GM18861 (cell line): ENCODE measurements around the gene BIN1.
"Not testable (repeated sequence)": the region's sequence is repeated elsewhere in the genome, so short reads cannot be mapped to it uniquely, and the experiment has no call there.

Experiments
- ATAC-seq: cut with Tn5 transposase; IDR thresholded peaks from one replicate; pipeline ENCODE4 v1.9.1; 2021; ENCODE audit not compliant: unreplicated experiment

BIN1 gene

DNA sequence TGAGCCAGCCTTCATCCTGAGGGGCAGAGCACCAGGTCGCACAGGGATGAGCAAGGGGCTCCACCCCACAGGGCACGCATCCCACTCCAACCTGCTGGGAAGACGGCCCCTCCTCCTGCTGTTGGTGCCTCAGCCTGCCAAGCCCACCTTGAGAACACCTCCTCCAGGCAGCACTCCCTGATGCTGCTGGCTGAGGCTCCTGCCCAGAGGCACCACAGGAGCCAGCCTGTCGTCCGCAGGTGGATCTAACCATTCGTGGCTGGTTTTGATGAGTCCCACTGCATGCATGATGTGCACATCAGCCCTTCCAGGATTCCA, 58.4 kb downstream of the BIN1 start:
- ATAC-seq: no peak

DNA sequence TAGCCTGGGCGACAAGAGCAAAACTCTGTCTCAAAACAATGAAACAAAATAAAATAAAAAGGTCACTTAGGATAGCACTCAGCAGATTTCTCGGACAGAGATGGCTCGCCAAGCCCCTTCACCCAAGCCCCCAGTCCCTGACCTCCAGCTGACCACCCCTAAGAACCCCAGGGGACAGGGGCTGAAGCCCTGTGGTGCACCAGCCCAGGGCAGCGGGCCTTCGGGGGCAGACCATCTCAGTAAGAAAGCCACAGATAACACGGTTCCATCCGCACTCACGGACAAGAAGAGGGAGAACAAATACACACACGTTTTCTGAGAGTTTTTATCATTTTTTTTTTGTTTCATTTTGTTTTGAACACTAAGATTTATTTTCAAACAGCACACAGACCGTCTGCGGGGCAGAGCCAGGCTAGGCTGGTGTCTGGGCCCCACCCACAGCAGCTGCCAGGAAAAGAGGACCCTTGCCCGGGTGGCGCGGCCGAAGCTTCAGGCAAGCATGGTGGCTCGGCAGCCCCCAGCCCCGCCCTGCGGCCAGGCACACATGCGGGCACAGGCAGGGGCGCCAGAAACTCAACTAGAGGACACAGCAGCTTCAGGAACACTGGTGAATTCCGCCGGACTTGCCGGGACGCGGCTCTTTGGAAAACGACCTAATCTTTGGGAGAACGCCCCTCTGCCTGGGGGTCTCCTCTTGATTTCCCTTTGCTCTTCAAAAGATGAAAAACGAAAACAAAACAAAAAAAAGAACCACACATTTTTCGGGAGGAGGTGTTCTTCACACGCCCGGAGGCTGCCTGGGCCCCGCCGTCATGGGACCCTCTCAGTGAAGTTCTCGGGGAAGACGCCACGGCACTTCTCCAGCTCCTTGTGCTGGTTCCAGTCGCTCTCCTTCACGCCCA, 59.0 kb downstream of the BIN1 start:
- no peak for ATAC-seq

DNA sequence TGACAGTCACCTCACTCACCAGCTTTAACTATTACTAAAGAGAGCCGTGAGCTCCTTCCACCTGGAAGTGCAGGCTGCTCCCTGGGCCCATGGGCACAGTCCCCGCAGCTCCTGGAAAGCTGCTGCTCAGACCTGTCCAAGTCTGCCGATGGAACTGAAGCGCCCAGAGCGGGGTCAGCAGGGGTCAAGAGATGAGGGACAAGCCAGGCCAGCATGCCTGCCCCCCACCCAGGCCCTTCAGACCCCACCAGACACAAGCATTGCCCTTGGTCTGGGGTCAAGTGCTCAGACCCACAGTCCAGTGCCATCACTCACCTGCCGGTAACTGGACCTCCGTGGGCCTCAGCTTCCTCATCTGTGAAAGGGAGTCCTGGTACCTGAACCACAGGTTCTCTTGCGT, 59.9 kb downstream of the BIN1 start:
- no peak for ATAC-seq

DNA sequence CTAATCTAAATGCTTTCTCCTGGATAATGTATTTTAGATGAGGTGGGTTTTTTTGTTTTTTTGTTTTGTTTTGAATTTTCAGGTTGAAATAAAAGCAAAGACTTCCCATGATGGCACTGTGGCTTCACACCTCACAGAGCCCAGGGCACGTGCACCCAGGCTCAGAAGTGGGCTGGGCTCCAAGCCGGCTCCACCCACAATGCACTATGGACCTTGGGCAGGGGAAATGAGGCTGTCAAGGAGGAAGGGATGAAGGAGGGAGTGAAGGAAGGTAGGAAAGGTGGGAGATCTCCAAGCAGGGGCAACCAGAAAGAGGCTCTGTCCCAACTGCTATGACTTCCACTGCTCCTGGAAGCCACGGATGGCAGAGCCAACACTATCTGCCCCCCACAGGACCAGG, 60.4 kb downstream of the BIN1 start:
- no peak for ATAC-seq

DNA sequence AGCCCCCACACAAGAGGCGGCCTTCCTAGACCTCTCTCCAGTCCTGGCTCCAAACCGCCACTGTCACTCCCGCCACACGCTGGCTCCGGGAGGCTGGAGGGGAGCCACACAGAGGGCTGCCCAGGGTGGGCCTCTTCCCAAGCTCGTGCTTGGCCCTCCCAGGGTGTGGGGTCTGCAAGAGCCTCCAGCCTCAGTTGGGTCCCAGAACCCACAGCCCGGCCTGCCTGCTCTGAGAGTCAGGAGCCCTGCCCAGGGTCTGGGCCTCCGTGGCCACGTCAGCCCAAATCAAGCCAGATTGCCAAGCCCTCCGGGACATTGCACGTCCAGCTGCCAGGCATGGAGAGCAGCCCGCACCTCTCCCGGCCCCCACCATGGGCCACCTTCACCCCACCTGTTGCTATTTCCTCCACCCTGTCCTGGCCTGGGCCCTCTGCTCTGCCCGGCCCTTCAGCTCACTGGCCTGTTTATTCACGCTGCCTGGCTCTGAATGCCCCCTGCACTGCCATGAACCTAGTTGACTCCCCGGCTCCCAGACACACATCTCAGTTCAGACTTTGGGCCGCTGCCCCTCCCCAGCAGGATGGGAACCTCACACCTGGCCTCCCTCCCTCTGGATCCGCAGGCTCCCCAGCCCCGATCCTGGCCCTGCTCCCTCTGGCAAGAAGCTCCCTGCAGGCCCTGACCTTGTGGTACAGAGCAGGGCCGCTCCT, 61.0 kb downstream of the BIN1 start:
- no peak for ATAC-seq

DNA sequence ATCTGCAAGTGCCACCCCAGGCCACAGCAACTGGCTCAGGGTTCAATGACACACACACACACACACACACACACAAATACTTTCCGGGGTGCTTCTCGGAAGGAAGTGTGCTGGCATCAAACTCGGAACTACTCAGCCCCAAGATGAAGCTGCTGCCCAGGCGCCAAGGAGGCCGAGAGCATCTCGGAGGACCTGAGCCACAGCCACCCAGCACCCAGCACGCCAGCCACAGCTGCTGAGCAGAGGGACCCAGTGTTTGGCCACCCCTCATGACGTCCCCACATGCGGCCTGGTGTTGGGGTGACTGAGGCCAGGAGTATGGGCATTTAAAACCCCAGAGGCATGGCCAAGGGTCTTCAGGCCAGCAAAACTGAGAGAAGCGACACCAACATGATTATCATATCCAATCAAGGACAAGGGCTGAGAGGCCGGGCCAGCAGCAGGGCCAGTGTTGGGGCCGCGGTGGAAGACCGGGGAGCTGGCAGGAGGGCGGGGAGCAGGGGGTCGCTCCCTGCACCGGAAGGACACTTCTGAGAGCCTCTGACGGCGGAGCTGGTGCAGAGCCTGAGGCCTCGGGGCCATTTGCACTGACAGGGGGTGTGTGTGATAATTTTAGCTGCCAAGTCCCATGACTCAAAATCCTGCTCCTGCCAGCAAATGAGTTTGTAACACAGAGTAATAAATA, 61.8 kb downstream of the BIN1 start:
- no peak for ATAC-seq

DNA sequence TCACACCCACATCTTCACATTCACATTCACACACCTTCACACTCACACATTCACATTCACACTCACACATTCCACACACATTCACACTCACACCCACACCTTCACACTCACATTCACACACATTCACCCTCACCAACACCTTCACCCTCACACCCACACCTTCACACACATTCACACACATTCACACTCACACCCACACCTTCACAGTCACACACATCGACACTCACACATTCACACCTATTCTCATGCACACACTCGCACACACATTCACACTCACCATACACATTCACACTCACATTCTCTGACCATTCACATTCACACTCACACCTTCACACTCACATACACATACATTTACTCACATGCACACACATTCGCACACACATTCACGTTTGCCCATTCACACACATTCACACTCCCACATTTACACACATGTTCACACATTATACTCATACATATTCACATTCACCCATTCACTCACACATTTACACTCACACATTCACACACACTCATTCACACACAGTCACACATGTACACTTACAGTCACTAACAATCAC, 62.7 kb downstream of the BIN1 start:
- no peak for ATAC-seq

DNA sequence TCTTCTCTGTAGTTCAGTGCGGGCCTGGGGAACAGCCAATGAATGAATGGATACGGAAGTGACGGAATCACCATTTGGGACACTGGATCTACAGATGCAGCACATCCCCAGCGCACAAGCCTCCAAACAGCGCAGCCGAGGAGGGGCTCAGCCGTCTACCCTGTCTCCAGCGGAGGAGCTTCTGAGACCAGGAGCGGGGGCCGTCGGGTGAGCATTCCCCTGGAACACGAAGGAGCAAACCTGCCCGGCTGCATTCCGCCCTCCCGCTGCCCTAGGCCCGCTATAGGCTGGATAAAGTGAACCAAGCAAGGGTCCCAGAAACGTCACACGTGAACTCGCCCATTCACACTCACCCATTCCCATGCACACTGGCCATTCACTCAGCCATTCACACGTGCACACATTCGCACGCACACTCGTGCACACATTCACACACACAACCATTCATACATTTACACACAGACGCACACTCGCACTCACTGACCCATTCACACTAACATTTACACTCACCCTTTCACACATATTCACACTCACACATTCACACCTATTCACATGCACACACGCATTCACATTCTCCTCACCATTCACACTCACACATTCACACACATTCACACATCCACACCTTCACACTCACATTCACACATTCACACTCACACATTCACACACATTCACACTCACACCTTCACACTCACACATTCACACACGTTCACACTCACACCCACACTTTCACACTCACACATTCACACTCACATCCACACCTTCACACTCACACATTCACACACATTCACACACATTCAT, 63.4 kb downstream of the BIN1 start:
- no peak for ATAC-seq

DNA sequence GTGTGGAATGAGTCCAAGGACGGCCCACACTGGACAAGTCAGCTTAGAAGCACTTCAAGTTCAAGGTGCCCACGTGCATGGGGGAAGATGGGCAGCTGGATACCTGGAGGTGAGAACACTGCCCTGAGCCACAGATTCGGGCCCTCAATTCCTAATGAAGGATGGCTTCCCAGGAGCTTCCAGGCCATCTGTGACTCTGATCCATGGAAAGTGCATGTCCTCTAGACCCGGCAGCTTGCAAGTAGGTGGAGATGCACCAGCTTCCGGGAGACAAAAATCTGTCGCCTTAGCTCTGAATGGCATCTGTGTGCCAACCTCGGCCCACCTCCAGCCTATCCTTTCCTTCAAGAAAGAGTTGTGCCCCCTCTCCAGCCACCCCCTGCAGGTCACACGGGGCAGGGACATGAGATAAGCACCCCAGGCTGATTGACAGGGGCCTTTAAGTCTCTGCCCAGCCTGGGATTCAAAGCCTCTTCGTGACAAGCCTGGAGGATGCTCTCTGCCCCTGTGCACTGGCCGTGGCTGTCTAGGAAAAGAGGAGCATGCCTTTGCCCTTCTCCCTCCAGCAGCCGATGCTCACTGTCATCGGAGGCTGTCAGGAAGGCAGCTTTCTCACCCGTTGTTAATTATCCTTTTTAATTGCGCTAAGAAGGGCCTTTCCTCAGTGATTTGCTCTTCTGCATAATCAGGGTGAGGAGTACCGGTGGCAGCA, 65.5 kb downstream of the BIN1 start:
- ATAC-seq: no peak

DNA sequence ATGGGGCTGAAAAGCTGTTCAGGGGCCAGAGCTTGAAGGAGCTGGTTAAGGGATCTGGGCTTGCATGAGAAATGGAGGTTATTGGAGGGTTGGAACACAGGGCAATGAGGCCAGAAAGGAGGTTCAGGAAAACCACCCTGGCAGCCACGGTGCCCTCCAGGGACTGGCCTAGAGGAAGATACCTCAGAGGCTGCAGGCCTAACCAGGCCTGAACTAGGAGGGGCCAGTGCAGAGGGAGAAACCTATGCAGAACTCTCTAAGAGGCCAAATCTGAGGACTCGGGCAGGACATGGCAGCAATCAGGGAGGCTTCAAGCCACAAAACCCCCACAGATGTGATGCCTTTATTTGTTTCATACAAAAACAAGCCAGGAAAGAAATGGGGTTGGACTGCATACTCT, 66.8 kb downstream of the BIN1 start:
- ATAC-seq: no peak

DNA sequence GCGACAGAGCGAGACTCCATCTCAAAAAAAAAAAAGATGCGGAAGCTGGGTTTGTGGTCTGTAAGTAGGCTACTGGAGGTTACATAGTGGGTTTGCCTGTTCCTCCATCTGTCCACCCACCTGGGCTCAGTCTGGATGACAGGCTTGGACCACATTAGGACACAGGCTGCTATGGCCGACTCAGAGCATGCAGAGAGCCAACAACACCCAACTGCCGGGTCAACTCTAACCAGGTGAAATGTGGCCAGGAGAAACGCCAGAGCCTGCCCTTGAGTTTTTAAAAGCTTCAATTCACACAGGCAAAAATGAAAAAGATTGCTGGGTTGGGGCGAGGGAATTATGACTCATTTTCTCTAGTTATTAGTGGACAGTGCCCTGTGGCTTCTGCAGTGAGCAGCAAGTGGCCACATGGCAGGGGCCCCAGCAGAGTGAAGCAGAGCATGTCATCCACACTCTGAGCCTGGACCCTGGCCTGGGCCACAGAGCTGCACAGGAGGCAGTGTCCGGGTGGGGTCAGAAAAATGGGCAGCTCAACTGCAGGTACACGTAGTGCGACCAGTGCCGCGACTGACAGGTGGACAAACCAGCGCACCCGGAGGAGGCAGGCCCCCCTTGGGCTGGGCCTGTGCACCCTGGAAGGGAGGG, 67.4 kb downstream of the BIN1 start:
- ATAC-seq: peak; percentile 41

DNA sequence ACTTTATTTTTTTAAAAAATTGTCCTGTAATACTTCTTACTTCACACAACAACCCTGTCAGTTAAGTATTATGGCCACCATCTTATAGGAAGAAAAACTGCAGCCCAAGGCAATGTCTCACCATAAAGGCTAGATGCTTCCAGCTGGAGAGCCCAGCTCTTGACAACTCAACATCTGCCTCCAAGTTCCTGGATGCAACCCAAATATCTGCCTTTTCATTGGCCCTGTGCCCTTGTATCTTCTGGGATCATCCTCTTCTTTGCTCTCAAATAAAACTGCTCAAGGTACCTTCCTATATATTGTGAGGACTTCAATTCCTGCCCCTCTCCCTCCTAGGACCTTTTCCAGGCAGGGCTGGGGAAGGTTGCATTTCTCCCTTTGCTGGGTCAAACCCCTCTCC, 69.5 kb downstream of the BIN1 start:
- ATAC-seq: no peak

DNA sequence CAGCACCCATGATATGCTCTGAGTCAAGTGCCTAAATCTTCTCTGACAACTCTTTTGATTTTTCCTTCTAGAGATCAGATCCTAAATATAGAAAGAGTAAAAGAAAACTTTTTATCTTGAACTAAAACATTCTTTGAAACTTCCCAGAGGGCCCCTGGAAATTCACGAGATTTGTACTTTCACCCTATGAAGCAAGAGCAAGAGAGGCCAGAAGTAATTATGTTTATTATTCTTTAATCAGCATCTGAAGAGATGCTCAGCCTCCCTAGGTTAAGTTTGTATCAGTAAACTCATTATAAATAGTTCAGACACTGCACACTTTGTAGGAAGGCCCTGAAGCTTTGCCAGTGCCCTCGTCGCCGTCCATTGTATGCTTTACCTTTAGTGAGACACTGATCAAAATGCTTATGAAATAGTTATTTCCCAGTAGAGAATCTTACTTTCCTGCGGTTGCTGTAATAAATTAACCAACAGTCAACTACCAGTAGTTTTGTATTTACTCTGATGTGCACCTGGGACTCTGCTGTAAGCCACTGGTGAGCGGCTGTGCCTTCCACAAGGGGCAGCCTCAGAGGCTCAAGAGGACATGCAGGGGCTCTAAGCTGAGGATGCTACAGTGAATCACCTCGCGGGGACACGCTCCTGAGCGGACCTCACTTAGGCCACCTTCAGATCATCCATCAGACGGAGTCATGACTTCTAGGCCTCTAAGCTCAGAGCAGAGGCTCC, 71.9 kb downstream of the BIN1 start:
- peak; percentile 82 for ATAC-seq

DNA sequence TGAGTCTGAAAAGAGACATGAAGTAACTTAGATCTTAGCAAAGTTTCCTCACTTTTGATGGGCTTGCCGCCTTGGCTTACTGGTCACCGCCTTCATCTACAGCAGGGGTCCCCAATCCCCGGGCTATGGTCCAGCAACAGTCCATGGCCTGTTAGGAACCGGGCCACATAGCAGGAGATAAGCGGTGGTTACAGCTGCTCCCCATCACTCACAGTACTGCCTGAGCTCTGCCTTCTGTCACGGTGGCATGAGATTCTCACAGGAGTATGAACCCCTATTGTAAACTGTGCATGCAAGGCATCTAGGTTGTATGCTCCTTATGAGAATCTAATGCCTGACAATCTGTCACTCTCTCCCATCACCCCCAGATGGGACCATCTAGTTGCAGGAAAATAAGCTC, 72.9 kb downstream of the BIN1 start:
- ATAC-seq: no peak

DNA sequence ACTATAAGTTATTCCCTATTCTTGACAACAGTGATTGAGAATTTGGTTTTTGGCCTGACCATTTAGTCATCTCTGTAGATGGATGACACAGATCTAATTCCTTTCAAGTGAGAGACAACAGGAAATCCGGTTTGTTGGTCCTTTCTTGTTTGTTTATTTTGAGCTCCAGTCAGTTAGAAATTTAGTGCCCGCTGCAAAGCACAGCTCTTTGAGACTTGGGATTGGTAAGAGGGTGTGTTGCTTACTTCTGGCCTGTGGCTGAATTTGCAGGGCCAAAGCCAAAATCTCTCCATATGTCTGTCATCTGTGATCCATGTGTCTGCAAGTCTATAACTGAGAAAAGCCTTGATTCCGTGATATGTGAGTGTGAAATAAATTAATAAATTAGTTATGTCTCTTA, 74.3 kb downstream of the BIN1 start:
- ATAC-seq: no peak

DNA sequence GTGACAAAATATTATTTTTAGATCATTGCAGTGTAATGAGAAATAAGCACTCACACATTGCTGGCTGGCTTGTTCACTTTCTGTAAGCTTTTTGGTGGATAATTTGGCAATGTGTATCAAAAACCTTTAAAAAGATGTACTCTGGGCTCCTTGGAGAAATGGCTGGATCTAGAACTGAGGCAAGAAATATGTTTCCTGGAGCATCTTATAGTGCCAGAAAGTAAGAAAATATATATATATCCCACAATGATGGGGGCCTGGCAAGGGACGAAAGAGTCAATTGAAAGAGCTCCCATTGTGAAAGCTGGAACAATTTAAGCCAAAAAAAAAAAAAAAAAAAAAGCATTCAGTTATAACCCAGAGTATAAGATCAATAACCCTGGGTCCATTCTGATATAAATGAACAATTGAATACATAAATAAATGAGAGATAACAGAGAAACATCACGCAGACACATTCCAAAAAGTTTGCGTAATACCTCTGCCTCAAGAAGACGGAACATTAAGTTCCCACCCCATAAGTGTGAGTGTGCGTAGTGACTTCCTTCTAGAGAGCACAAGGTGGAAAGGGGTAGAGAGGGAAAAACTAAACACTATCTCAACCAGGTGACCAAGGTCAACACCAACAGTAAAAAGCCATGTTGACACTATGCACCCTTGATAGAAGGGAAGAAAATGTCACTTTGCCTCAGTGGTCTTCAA, 77.5 kb downstream of the BIN1 start:
- no peak for ATAC-seq

DNA sequence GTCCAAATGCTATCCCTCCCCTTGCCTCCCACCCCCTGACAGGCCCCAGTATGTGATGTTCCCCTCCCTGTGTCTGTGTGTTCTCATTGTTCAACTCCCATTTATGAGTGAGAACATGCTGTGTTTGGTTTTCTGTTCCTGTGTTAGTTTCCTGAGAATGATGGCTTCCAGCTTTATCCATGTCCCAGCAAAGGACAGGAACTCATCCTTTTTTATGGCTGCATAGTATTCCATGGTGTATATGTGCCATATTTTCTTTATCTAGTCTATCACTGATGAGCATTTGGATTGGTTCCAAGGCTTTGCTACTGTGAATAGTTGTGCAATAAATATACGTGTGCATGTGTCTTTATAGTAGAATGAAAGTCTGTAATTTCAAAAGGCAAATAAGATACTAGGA, 78.2 kb downstream of the BIN1 start:
- not testable (repeated sequence) for ATAC-seq

DNA sequence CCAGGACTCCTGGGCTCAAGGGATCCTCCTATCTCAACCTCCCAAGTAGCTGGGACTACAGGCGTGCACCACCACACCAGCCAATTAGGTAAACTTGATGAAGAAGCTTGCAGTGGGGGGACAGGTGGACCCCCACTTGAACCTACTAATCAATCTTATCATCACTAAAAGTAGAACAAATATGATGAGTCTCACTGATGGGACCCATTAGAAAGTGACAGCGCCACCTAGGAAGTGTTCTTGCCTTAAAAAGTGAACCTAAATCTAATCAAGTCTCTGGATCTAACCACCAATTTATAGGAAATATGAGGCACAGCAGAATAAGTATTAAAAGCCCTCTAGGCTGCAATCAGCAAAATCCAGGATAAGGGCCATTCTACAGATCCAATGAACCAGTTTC, 79.2 kb downstream of the BIN1 start:
- no peak for ATAC-seq
